Hepatocyte (in vitro differentiated cells): ENCODE data around the gene NAV3. TPM values are rescaled to one million over a fixed set of nuclear protein-coding genes. Genes with fewer than 3 reads are reported as not detected.

Experiments used
- DNase-seq: peaks from one replicate; pipeline ENCODE4 v3.0.0-alpha.2; 2016; ENCODE audit warnings: low spot score
- H2AFZ ChIP-seq: fragments of 200-600 bp; sonication (generic); 2 replicates; pipeline ENCODE4 v1.6.0; 2016; ENCODE audit warnings: antibody characterized with exemption, mild to moderate bottlenecking
- H3K27ac ChIP-seq: fragments of 200-600 bp; sonication (generic); 2 replicates; pipeline ENCODE4 v1.5.1; 2016; ENCODE audit warnings: mild to moderate bottlenecking
- H3K27me3 ChIP-seq: fragments of 200-600 bp; sonication (generic); 2 replicates; pipeline ENCODE4 v1.6.1; 2016
- H3K36me3 ChIP-seq: fragments of 200-600 bp; sonication (generic); replicated peaks from 2 replicates; pipeline ENCODE4 v1.5.1; 2016; ENCODE audit warnings: low read depth; ENCODE audit not compliant: insufficient read depth
- H3K4me1 ChIP-seq: fragments of 200-600 bp; sonication (generic); 2 replicates; pipeline ENCODE4 v1.5.1; 2016; ENCODE audit warnings: mild to moderate bottlenecking, moderate library complexity; ENCODE audit not compliant: insufficient read depth
- H3K4me2 ChIP-seq: fragments of 200-600 bp; sonication (generic); 2 replicates; pipeline ENCODE4 v1.6.0; 2016
- H3K4me3 ChIP-seq: fragments of 200-600 bp; sonication (generic); 2 replicates; pipeline ENCODE4 v1.5.1; 2016; ENCODE audit warnings: mild to moderate bottlenecking
- H3K79me2 ChIP-seq: fragments of 200-600 bp; sonication (generic); 2 replicates; pipeline ENCODE4 v1.6.0; 2017; ENCODE audit warnings: mild to moderate bottlenecking
- H3K9me2 ChIP-seq: fragments of 200-600 bp; sonication (generic); replicated peaks from 2 replicates; pipeline ENCODE4 v1.6.0; 2017; ENCODE audit warnings: mild to moderate bottlenecking; ENCODE audit not compliant: insufficient read depth
- H3K9me3 ChIP-seq: fragments of 200-600 bp; sonication (generic); 2 replicates; pipeline ENCODE4 v1.5.1; 2016; ENCODE audit warnings: low read depth, mild to moderate bottlenecking
- H4K20me1 ChIP-seq: fragments of 200-600 bp; sonication (generic); 2 replicates; pipeline ENCODE4 v1.6.0; 2016; ENCODE audit warnings: mild to moderate bottlenecking; ENCODE audit not compliant: insufficient read depth, poor library complexity, severe bottlenecking
- CTCF ChIP-seq: fragments of 200-600 bp; sonication (generic); IDR thresholded peaks from 2 replicates; pipeline ENCODE4 v1.5.1; 2016; ENCODE audit warnings: antibody characterized with exemption, mild to moderate bottlenecking; ENCODE audit not compliant: poor library complexity
- EZH2 ChIP-seq: fragments of 200-600 bp; sonication (generic); IDR thresholded peaks from 2 replicates; pipeline ENCODE4 v1.6.1; 2016; ENCODE audit warnings: antibody characterized with exemption, mild to moderate bottlenecking, borderline replicate concordance
- EZH2phosphoT487 ChIP-seq: fragments of 200-600 bp; sonication (generic); IDR thresholded peaks from one replicate; pipeline ENCODE4 v1.6.1; 2018; ENCODE audit warnings: antibody characterized with exemption, mild to moderate bottlenecking, low read depth, moderate library complexity; ENCODE audit not compliant: unreplicated experiment, severe bottlenecking
- WGBS: methylation state at CpG from one replicate; pipeline ENCODE4 v1.1.6; 2016; ENCODE audit warnings: low lambda C conversion rate; ENCODE audit errors: missing lambda C conversion rate; 5-methylcytosine and 5-hydroxymethylcytosine counted together
- polyA plus RNA-seq: library from polyadenylated mRNA; unstranded; fragments of >200 nt; fragmentation: Nextera tagmentation; extraction: Ambion mirVana; gene quantifications from 2 replicates; pipeline ENCODE4 v1.2.1, GENCODE V29; 2016
- total RNA-seq: library from RNA; depleted of rRNA; stranded (reverse); fragments of >200 nt; gene quantifications from 2 replicates; pipeline ENCODE4 v1.2.3, GENCODE V29; 2014

NAV3 gene
- total and polyA plus RNA-seq, 2 experiments from 2014 or later: 1.4 to 9.2 TPM

DNA sequence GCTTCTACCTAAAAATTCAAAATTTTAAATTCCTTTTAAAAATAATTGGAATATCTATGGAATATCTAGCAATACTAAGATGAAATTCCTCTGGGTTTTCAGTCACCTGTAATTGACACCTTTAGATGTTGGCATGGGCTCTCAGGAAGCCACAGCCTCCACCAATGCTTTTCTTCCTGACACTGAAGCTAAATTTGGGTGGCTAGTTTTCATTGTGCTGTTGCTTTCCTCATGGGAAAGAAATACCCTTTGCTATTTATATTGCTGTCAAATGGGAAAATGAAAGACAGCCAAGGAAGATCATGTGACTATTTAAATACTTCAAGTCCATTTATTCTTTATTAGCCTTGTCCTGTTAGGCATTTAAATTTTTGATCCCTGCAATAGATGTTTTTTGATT lies 313.0 kb downstream of the NAV3 start:
- Histone ChIP-seq H3K4me2 (no peak overlapping the region), H2AFZ (no peak overlapping the region), H3K9me2 (no peaks in the 10 kb centered on the region), H3K9me3 (no peaks in the 10 kb centered on the region), H3K27me3 (no peaks in the 10 kb centered on the region), H3K36me3 (no peaks in the 10 kb centered on the region), H3K79me2 (no peaks in the 10 kb centered on the region), H3K27ac (no peak overlapping the region), H3K4me3 (no peak overlapping the region), H3K4me1 (no peaks in the 10 kb centered on the region), H4K20me1 (no peaks in the 10 kb centered on the region)
- no peak for TF ChIP-seq EZH2phosphoT487
- TF ChIP-seq EZH2: no peak
- TF ChIP-seq CTCF: no peak
- no peak for DNase-seq

DNA sequence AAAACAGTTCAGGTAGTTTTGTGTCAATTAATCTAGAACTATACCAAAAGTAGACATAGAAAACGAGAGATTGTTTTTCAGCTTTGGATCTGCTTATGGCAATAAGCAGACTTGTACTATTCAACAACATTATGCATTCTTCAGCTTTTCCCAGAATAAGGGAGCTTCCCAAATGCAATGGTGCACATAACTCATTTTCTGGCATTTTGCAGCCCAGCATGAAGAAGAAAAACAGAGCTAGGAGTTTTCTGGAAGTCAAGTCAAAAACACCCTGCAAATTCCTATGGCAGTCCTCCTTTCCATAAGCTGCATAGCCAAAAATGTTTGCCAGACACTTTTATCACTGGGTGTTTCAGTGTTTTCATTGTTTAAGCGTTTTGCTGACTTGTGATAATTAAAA lies 314.7 kb downstream of the NAV3 start:
- no peak for DNase-seq
- H3K79me2 ChIP-seq: no peaks in the 10 kb centered on the region
- H3K27me3 ChIP-seq: no peaks in the 10 kb centered on the region
- H2AFZ ChIP-seq: no peak overlapping the region
- no peaks in the 10 kb centered on the region for H3K9me2 ChIP-seq
- TF ChIP-seq EZH2: no peak
- no peak for TF ChIP-seq EZH2phosphoT487
- TF ChIP-seq CTCF: no peak
- no peaks in the 10 kb centered on the region for H3K4me1 ChIP-seq
- WGBS: 62% methylated on average over 2 of the region's 2 CpGs
- H3K4me3 ChIP-seq: no peak overlapping the region
- H3K27ac ChIP-seq: no peak overlapping the region
- H4K20me1 ChIP-seq: no peaks in the 10 kb centered on the region
- H3K4me2 ChIP-seq: no peak overlapping the region
- no peaks in the 10 kb centered on the region for H3K9me3 ChIP-seq
- H3K36me3 ChIP-seq: no peaks in the 10 kb centered on the region

GRCh38 chr12:78146365-78146772 lies 315.7 kb downstream of the NAV3 start:
- Histone ChIP-seq H3K36me3 (no peaks in the 10 kb centered on the region), H3K27me3 (no peaks in the 10 kb centered on the region), H3K4me1 (no peaks in the 10 kb centered on the region), H3K9me3 (no peaks in the 10 kb centered on the region), H2AFZ (no peak overlapping the region), H3K4me2 (no peak overlapping the region), H4K20me1 (no peaks in the 10 kb centered on the region), H3K79me2 (no peaks in the 10 kb centered on the region), H3K9me2 (no peaks in the 10 kb centered on the region), H3K27ac (no peak overlapping the region), H3K4me3 (no peak overlapping the region)
- no peak for TF ChIP-seq EZH2
- peak; percentile 87 for TF ChIP-seq CTCF
- TF ChIP-seq EZH2phosphoT487: no peak
- DNase-seq: peak; percentile 52

GRCh38 chr12:78149459-78149858 lies 318.8 kb downstream of the NAV3 start:
- H3K27ac ChIP-seq: no peak overlapping the region
- H3K9me2 ChIP-seq: no peaks in the 10 kb centered on the region
- H4K20me1 ChIP-seq: no peaks in the 10 kb centered on the region
- no peaks in the 10 kb centered on the region for H3K9me3 ChIP-seq
- no peaks in the 10 kb centered on the region for H3K27me3 ChIP-seq
- H3K36me3 ChIP-seq: no peaks in the 10 kb centered on the region
- WGBS: 60% methylated on average over 2 of the region's 2 CpGs
- no peak for DNase-seq
- H2AFZ ChIP-seq: no peak overlapping the region
- H3K4me2 ChIP-seq: no peak overlapping the region
- TF ChIP-seq EZH2: no peak
- TF ChIP-seq CTCF: no peak
- TF ChIP-seq EZH2phosphoT487: no peak
- no peak overlapping the region for H3K4me3 ChIP-seq
- H3K4me1 ChIP-seq: no peaks in the 10 kb centered on the region
- no peaks in the 10 kb centered on the region for H3K79me2 ChIP-seq
